Measurements from ENCODE around the gene WDR37.

Gene WDR37

GRCh38 chr10:1130995-1131790 is 75.0 kb downstream of the WDR37 start:
- DNase-seq, result no peak

DNA sequence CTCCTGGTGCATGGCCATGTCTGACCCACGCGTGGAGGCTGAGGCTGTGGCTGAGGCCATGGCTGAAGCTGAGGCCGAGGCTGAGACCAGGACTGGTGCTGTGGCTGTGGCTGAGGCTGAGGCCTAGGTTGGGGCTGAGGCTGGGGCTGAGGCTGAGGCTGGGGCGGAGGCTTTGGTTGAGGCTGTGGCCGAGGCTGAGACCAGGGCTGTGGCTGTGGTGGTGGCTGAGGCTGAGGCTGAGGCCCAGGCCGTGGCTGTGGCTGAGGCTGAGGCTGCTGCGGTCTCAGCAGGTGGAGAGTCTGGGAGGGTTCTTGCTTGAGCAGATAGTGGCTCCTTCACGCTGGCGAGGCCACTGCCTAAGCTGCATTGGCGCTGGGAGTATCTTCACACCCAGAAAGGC is 76.4 kb downstream of the WDR37 start:
- DNase-seq, result peak in 1 of 5 experiments; percentile 19

GRCh38 chr10:1133495-1134045 is 77.4 kb downstream of the WDR37 start:
- peak in 1 of 5 experiments; percentile 43 for DNase-seq

DNA sequence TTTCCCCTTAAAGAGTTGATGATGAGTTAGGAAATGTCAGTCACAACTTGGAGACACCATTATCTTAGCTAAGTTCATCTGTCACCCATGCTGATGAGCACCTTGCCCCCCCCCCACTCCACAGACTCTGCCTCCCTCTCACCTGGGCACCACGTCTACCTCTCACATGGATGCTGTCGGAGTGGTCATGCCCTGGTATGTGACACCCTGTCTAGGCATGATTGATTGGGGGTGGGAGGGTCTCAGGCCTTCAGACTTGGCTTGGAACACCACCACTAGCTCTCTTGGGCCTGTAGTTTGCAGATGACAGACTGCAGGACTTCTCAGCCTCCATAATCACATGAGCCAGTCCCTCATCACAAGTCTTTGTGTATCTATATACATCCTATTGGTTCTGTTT is 78.0 kb downstream of the WDR37 start:
- DNase-seq, result no peak

GRCh38 chr10:1136268-1136667 is 80.1 kb downstream of the WDR37 start:
- DNase-seq, result no peak

DNA sequence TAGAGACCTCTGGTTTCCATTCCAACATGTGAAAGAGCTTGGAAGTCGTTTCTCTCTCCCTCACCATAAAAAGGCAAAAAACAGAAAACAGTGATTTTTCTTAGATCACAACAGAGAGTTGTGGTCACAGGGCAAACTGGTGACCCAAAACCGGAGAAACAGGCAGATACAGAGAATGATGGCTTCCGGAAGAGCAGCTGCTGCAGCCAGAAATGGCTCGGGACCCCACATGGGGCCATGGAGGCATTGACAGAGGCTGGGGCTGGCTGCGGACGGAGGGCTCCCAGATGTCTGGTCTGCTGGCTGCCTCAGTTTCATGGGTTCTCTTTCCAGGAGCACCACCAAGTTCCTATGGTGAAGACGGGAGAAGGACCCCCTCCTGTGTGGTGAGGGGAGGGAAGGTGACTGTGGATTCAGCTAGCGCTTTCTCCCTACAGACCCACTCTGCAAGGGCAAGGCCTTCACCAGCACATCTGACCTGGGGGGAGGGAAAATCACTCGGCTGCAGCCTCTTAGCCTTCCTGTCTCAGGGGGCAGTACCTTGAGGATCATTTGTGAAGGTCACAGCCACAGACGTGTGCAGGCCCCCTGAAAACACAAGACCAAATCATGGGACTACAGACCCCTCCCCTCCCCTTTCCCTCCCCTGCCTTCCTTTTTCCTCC is 81.4 kb downstream of the WDR37 start:
- no peak for DNase-seq

GRCh38 chr10:1138529-1138928 is 82.3 kb downstream of the WDR37 start:
- DNase-seq, result no peak

- no peak for DNase-seq
Observed at GRCh38 chr10:1141261-1141660, 85.1 kb downstream of the WDR37 start.

GRCh38 chr10:1141701-1142100 is 85.5 kb downstream of the WDR37 start:
- DNase-seq, result no peak

- peak in 1 of 5 experiments; percentile 37 for DNase-seq
Observed at GRCh38 chr10:1142596-1142995, 86.4 kb downstream of the WDR37 start.

GRCh38 chr10:1147810-1148209 is 91.6 kb downstream of the WDR37 start:
- DNase-seq, result no peak

- DNase-seq, result no peak
Observed at GRCh38 chr10:1148855-1149605, 92.8 kb downstream of the WDR37 start.

- peak in 1 of 5 experiments; percentile 89 for DNase-seq
Observed at GRCh38 chr10:1149793-1150637, 93.8 kb downstream of the WDR37 start.

DNA sequence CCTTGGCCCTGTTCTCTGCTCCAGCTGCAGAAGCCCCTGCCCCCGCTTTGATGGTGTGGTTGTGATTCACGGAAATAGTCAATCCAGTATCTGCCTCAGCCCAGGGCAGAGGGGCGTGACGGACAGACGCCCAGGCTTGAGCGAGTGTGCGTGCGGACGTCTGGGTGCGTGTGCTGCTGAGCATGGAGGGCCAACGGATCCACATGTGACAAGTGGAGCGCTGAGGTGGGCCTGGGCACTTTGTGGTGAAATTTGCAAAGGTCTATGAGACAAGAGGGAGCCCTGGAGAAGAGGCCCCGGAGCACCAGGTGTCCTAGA is 94.4 kb downstream of the WDR37 start:
- no peak for DNase-seq

- DNase-seq, result peak in 1 of 5 experiments; percentile 21
Observed at GRCh38 chr10:1151076-1152033, 95.2 kb downstream of the WDR37 start.

DNA sequence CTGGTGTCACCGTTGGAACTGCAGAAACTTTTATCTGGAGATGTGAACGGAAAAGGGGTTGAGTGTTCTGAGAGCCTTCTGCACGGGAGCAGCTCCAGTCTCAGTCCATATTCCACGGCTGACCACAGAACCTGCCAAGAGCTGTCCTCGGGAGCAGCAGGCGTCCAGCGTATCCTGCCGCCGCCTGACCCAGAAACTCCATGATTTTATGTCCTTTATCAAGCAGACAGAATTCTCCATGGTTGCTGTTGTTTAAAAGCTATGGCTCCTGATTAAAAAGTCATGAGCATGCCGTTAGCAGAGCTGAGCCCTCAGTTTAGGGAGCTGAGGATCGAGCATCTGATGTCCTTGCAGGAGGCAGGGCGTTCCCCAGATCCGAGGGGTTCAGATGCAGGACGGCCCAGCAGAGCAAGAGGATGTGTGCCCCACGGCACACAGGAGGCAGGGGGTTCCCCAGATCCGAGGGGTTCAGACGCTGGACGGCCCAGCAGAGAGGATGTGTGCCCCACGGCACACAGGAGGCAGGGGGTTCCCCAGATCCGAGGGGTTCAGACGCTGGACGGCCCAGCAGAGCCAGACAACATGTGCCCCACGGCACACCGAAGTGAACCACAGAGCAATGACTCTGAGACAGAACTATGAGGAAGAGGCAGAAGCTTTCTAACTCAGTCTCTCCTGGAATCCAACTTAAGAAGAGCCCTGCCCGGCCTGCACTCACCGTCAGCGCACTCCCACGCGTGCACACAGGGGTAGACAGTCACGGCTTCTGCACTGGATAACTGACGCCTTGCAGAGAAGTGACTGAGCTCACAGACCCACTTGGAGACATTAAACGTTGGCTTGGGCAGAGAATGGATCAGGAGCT is 96.4 kb downstream of the WDR37 start:
- no peak for DNase-seq

DNA sequence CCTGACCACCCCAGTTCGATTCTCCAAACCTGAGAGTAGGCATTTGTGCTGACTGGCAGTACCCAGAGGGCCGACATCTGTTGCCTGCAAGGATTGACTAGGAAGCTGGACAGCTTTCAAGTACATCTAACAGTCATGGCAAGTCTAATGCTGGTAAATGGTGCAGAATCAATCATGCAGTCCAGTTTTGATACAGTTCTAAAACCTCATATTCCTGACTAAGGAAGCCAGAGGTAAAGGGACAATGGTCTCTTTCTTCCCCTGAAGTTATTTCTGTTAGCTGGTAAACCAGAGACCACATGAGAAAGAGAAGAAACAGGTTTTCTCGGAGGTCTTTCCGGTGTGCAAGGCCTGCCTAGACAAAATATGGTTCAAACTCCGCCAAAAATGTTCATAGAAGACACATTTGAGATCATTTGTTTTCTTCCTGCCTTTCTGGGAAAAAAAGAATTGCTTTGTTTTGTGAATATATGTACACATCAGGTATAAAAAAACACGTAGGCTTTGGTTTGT is 97.1 kb downstream of the WDR37 start:
- DNase-seq, result no peak

DNA sequence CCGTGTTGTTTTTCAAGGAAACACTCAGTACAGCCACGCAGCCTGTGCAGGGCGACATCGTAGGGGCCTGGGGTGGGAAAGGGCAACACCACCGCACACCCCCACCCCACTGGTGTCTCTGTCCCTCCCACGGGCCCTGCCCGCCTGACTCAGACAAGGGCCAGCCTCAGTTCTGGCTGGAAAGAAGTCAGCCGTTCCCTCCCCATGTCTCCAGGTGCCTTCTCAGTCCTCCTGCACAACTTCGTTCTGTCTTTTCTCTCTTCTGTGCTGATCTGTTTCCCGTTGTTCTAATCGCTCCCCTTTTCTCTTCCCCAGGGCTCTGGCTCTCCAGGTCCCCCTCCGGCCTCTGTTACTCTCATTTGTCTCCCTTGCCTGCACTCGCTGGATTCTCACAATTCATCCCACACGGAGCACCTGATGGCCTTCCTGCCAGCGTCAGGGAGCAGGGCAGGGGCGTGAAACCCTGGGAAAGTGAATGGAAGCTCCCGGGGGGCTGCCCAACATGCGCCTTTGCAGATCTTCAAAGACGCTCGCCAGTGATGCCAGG is 97.7 kb downstream of the WDR37 start:
- no peak for DNase-seq

DNA sequence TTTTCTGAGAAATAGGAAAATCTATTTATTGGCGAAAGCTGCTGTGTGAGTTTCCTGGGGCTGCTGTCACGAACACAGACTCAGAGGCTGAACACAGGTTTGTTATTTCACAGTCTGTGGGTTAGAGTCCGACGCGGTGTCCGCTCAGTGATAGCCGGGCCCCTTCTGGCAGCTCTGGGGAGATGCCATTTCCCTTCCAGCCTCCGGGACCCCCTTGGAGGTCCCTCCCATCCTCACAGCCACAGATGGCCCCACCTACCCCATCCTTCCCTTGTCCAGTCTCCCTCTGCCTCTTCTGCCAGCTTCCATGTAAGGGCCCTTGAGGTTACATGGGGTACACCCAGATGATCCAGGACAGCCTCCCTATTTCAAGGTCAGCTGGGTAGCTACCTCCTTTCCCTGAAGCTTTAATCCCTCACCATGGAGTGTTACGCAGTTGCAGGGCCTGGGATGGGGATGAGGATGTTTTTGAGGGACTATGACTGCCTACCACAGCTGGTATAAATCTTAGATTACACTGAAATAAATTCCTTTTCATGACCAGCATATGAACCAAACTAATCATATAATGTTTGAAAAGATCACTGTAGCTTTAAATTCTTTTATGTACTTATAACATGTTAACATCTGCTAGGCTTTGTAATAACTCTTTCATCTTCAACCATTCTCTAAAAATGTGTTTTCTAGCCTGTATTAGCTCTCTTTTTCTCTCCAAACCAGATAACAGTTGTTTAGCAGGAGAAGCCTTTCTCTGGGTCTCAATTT is 98.5 kb downstream of the WDR37 start:
- DNase-seq, result no peak
